ENCODE results near the gene FAHD2B.
"Not testable (repeated sequence)": the region's sequence is repeated elsewhere in the genome, so short reads cannot be mapped to it uniquely, and the experiment has no call there.

FAHD2B gene

DNA sequence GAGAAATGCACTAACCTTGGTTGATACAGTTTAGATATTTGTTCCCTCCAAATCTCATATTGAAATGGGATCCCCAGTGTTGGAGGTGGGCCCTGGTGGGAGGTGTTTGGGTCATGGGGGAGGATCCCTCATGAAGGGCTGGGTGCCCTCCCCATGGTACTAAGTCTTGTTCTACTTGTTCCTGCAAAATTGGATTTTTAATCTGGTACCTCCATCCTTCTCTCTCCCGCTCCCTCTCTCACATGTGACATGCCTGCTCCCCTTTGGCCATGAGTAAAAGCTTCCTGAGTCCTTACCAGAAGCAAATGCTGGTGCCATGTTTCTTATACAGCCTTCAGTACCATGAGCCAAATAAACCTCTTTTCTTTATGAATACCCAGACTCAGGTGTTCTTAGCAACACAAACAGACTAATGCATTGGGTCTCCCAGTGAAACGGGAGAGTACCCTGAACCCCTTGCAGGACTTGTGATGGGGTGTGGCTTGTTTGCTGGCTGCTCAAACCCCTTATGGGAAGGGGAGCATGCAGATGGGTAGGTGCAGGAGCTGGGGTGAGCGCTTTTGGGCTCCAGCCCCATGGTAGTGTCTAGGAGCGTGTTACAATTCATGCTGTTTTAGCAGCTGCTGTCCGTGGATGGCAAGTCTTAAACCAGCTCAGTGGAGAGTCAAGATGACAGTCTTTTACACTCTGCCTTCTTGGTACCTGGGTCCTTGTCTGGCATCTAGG lies 27.2 kb downstream of the FAHD2B start:
- POLR2A ChIA-PET = interaction anchor here (0.5 kb wide), 1 partner anchor 199 kb away, joined by 3 read pairs; no protein-coding TSS in a partner anchor
- TF ChIP-seq, protein P1, sequence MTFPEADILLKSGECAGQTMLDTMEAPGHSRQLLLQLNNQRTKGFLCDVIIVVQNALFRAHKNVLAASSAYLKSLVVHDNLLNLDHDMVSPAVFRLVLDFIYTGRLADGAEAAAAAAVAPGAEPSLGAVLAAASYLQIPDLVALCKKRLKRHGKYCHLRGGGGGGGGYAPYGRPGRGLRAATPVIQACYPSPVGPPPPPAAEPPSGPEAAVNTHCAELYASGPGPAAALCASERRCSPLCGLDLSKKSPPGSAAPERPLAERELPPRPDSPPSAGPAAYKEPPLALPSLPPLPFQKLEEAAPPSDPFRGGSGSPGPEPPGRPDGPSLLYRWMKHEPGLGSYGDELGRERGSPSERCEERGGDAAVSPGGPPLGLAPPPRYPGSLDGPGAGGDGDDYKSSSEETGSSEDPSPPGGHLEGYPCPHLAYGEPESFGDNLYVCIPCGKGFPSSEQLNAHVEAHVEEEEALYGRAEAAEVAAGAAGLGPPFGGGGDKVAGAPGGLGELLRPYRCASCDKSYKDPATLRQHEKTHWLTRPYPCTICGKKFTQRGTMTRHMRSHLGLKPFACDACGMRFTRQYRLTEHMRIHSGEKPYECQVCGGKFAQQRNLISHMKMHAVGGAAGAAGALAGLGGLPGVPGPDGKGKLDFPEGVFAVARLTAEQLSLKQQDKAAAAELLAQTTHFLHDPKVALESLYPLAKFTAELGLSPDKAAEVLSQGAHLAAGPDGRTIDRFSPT (tag by site-specific recombination; IDR thresholded peaks at IDR 0.05) = no peak
- TF ChIP-seq ZSCAN23 (tag by site-specific recombination; IDR thresholded peaks at IDR 0.05) = no peak
- no peak for TF ChIP-seq SP7 (tag by site-specific recombination; IDR thresholded peaks at IDR 0.05)
- no peak for TF ChIP-seq ZFP37 (tag by site-specific recombination; IDR thresholded peaks at IDR 0.05)
- no peak for TF ChIP-seq ZBTB20 (tag by site-specific recombination; IDR thresholded peaks at IDR 0.05)
- no peak for TF ChIP-seq ZNF24 (tag by site-specific recombination; IDR thresholded peaks at IDR 0.05)
- TF ChIP-seq ZNF202 (tag by site-specific recombination; IDR thresholded peaks at IDR 0.05; ENCODE audit: borderline replicate concordance) = no peak
- TF ChIP-seq ZNF560 (tag by site-specific recombination; IDR thresholded peaks at IDR 0.05; ENCODE audit: borderline replicate concordance) = no peak
- H3K4me1 ChIP-seq (ENCODE audit: control insufficient read depth, insufficient read depth, low read length) = no peaks in the 10 kb centered on the region
- no peaks in the 10 kb centered on the region for H3K36me3 ChIP-seq (ENCODE audit: control insufficient read depth in 2 of 2, insufficient read depth in 1 of 2, low read length in 2 of 2)
- H3K27ac ChIP-seq (ENCODE audit: extremely low read depth, low read depth, low read length) = no peak overlapping the region
- CTCF ChIA-PET = interaction anchor here (0.9 kb wide), 1 partner anchor 40 kb away, joined by 3 read pairs; no protein-coding TSS in a partner anchor
- H3K4me3 ChIP-seq (ENCODE audit: low read depth, low read length) = no peak overlapping the region
- no peaks in the 10 kb centered on the region for H3K9me3 ChIP-seq (ENCODE audit: control insufficient read depth, insufficient read depth, low read depth, low read length)

DNA sequence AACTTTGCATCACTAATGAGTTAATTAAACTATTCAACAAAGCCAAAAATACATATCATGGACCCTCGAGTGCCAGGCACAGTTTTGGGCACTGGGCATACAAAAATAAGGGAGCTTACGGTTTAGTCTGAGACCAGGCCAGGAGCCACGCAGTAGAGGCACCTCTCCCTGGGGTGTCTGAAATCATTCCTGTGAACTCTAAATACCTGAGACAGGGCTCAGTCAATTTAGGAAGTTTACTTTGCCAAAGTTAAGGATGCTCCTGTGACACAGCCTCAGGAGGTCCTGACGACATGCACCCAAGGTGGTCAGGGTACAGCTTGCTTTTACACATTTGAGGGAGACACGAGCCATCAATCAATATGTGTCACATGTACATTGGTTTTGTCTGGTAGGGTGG lies 28.7 kb downstream of the FAHD2B start:
- H3K27ac ChIP-seq (ENCODE audit: extremely low read depth, low read depth, low read length); H3K9me3 ChIP-seq (ENCODE audit: control insufficient read depth, insufficient read depth, low read depth, low read length); CTCF ChIA-PET; H3K4me3 ChIP-seq (ENCODE audit: low read depth, low read length); H3K4me1 ChIP-seq (ENCODE audit: control insufficient read depth, insufficient read depth, low read length); H3K36me3 ChIP-seq (ENCODE audit: control insufficient read depth in 2 of 2, insufficient read depth in 1 of 2, low read length in 2 of 2); POLR2A ChIA-PET: not testable (repeated sequence)

DNA sequence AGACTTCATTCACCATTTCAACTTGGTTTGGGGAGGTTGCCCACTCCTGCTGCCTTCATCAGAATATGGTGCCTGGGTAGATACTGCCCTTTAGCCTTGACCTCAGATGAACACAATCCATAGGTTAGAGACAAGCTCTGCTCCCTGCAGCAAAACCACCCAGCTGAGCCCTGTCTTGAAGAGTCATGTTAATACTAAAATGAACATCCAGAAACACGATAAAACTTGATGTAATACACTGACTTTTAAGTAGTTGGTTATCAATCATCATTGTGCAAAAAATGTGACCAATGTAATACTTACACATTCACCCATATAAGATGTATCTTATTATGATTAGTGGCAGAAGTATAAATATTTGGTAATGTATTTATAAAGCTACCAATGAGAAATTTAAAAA lies 32.7 kb downstream of the FAHD2B start:
- POLR2A ChIA-PET; H3K4me3 ChIP-seq (ENCODE audit: low read depth, low read length); H3K9me3 ChIP-seq (ENCODE audit: control insufficient read depth, insufficient read depth, low read depth, low read length); CTCF ChIA-PET; H3K36me3 ChIP-seq (ENCODE audit: control insufficient read depth in 2 of 2, insufficient read depth in 1 of 2, low read length in 2 of 2); H3K4me1 ChIP-seq (ENCODE audit: control insufficient read depth, insufficient read depth, low read length); H3K27ac ChIP-seq (ENCODE audit: extremely low read depth, low read depth, low read length): not testable (repeated sequence)

DNA sequence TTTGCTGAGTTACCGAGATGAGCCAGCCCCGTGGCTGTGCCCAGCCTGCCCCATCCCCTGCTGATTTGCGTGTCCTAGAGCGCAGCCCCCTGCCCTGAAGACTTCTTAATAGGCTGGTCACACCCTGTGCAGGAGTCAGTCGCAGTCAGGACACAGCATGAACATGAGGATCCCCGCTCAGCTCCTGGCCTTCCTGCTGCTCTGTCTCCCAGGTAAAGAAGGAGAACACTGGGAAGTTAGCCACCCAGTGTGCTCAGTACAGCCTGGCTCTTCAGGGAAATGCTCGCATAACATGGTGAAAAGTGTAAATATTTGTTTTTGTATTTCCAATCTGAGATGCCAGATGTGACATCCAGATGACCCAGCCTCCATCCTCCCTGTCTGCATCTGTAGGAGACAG lies 34.9 kb downstream of the FAHD2B start:
- H3K4me3 ChIP-seq (ENCODE audit: low read depth, low read length); H3K9me3 ChIP-seq (ENCODE audit: control insufficient read depth, insufficient read depth, low read depth, low read length); H3K36me3 ChIP-seq (ENCODE audit: control insufficient read depth in 2 of 2, insufficient read depth in 1 of 2, low read length in 2 of 2); POLR2A ChIA-PET; CTCF ChIA-PET; H3K4me1 ChIP-seq (ENCODE audit: control insufficient read depth, insufficient read depth, low read length); H3K27ac ChIP-seq (ENCODE audit: extremely low read depth, low read depth, low read length): not testable (repeated sequence)

DNA sequence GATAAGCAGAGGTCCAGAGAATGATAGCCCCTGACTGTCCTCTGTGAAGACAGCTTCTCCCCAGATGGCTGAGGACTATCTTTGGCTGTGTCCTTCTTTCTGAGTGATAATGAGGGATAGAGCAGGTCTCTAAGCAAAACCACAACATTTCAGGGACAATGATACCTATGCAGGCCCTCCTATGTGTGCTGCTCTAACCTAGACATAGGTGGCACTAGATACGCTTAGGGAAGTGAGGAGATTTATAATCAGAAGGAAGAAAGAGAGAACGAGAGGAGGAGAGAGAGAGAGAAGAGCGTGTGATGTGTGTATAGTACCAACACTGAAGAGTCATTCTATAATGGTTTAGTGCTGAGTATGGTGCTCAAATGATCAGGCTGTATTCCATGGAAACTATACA lies 38.5 kb downstream of the FAHD2B start:
- H3K9me3 ChIP-seq (ENCODE audit: control insufficient read depth, insufficient read depth, low read depth, low read length); H3K4me1 ChIP-seq (ENCODE audit: control insufficient read depth, insufficient read depth, low read length); POLR2A ChIA-PET; H3K4me3 ChIP-seq (ENCODE audit: low read depth, low read length); H3K27ac ChIP-seq (ENCODE audit: extremely low read depth, low read depth, low read length); H3K36me3 ChIP-seq (ENCODE audit: control insufficient read depth in 2 of 2, insufficient read depth in 1 of 2, low read length in 2 of 2); CTCF ChIA-PET: not testable (repeated sequence)

DNA sequence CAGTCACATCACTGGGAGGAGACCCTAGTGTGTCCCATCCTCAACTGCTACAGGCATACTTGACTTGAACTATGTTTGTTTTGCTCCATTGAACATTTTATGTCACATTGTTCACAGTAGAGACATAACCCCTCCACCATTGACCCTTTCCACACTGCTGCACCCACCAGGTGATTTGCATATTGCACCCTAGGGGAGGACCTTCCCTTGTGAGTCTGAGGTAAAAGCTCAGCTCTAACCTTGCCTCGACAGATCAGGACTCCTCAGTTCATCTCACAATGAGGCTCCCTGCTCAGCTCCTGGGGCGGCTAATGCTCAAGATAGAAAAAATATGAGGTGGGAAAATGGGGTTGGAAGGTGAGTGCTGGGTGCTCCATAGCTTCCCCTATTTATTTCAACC lies 44.6 kb downstream of the FAHD2B start:
- H3K4me1 ChIP-seq (ENCODE audit: control insufficient read depth, insufficient read depth, low read length); H3K4me3 ChIP-seq (ENCODE audit: low read depth, low read length); H3K9me3 ChIP-seq (ENCODE audit: control insufficient read depth, insufficient read depth, low read depth, low read length); H3K36me3 ChIP-seq (ENCODE audit: control insufficient read depth in 2 of 2, insufficient read depth in 1 of 2, low read length in 2 of 2); H3K27ac ChIP-seq (ENCODE audit: extremely low read depth, low read depth, low read length); POLR2A ChIA-PET: not testable (repeated sequence)
- CTCF ChIA-PET = interaction anchor here (0.7 to 1.0 kb wide), 2 partner anchors 63 to 193 kb away, joined by 3 read pairs; partner anchors contain the start of genes ANKRD36 and ANKRD39

DNA sequence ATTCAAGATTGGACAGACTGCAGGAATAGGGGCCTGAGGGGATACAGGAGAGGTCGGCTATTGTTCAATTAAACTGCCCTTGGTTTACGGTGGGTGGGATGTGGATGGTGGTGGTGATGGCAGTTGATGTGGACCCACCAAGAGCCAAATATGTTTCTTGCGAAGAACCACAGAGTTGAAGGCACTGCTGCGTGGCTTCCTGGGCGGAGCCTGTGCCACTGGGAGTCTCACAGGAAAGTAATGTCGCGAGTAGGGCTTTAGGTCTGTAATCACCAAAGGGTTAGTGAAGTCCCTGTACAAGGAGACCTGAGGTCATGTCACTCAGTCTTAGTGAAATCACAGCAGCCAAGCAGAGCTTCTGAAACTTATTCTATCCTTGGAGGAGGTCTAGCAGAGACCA lies 46.2 kb downstream of the FAHD2B start:
- H3K36me3 ChIP-seq (ENCODE audit: control insufficient read depth in 2 of 2, insufficient read depth in 1 of 2, low read length in 2 of 2); H3K9me3 ChIP-seq (ENCODE audit: control insufficient read depth, insufficient read depth, low read depth, low read length); CTCF ChIA-PET; H3K4me1 ChIP-seq (ENCODE audit: control insufficient read depth, insufficient read depth, low read length); H3K27ac ChIP-seq (ENCODE audit: extremely low read depth, low read depth, low read length); H3K4me3 ChIP-seq (ENCODE audit: low read depth, low read length); POLR2A ChIA-PET: not testable (repeated sequence)

DNA sequence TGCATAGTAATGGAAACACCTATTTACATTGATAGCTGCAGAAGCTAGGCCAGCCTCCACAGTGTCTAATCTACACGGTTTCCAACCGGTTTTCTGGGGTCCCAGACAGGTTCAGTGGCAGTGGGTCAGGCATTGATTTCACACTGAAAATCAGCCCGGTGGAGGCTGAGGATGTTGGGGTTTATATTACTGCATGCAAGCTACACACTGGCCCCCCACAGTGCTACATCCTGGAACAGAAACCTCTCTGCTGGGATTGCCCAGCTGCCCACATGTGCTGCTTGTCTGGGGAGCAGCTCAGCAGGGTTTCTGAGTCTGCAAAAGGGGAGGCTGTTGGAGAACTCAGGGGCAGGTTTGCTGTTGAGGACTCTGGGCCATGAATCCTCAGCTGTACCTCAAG lies 48.0 kb downstream of the FAHD2B start:
- H3K9me3 ChIP-seq (ENCODE audit: control insufficient read depth, insufficient read depth, low read depth, low read length); H3K4me1 ChIP-seq (ENCODE audit: control insufficient read depth, insufficient read depth, low read length); H3K4me3 ChIP-seq (ENCODE audit: low read depth, low read length); H3K27ac ChIP-seq (ENCODE audit: extremely low read depth, low read depth, low read length); POLR2A ChIA-PET; H3K36me3 ChIP-seq (ENCODE audit: control insufficient read depth in 2 of 2, insufficient read depth in 1 of 2, low read length in 2 of 2); CTCF ChIA-PET: not testable (repeated sequence)

Measured in HEK293 (cell line).